Measurements from ENCODE around the gene REEP6.

DNA sequence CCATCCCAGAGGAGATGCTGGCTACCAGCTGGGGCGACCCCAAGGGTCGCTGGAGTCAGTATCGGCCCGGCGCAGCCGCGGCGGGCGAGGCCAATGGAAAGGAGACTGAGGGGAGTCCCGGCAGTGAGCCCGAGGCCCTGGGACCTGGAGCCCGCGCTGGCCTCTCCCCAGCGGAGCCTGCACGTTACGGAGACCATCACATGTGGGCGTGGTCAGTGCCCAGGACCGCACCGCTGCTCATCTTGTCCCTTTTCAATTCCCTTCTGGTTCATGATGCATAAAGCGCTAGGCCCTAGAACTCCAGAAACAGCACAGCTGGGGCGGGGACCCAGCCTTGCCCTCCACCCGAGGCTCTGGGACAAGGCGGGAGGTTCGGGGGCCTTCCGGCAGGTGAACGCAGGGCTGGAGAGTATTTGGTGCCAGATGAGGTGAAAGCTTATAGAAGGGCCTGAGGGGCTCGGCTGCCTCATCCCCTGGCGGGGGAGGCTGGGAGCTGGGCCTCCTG lies 19.9 kb upstream of the REEP6 start:
- TF ChIP-seq POLR2A (IDR thresholded peaks at IDR 0.05; ENCODE audit: low read depth, low read length): 0 out of 2 replicates have a peak, but pooled peaks have one; percentile 19
- TF ChIP-seq POLR2AphosphoS5 (IDR thresholded peaks at IDR 0.05; ENCODE audit: low read depth, low read length): no peak

All from GM12892 (cell line).